Gastrocnemius medialis (tissue), 4 donors: ENCODE measurements around the gene MRTFA. TPM values are rescaled to one million over a fixed set of nuclear protein-coding genes. Genes with fewer than 3 reads are reported as not detected.

Source experiments
- ATAC-seq, 2 donors: fragments of 150-250 bp; one replicate each; pipeline ENCODE4 v1.9.1; 2016
- DNase-seq, 2 donors: peaks; one replicate each; pipeline ENCODE4 v3.0.0-alpha.2; 2019
- H3K27ac ChIP-seq, 4 donors: fragments of 200-600 bp; sonication (generic); 1 replicate in 1 of 4; 2 replicates in 3 of 4; pipeline ENCODE4 v1.5.1; 2016 to 2018; ENCODE audit warnings: mild to moderate bottlenecking in 2 of 4, moderate library complexity in 1 of 4
- H3K27me3 ChIP-seq, 3 donors: fragments of 200-600 bp; sonication (generic) in 2 of 3; 1 replicate in 1 of 3; 2 replicates in 2 of 3; pipeline versions ENCODE4 v1.5.1 to v1.6.0; 2016 to 2019; ENCODE audit warnings: mild to moderate bottlenecking in 1 of 3, moderate library complexity in 1 of 3
- H3K36me3 ChIP-seq, 2 donors: fragments of 200-600 bp; sonication (generic) in 1 of 2; one replicate each; pipeline ENCODE4 v1.5.1; 2017 to 2018
- H3K4me1 ChIP-seq, 2 donors: fragments of 200-600 bp; sonication (generic) in 1 of 2; one replicate each; pipeline ENCODE4 v1.5.1; 2016 to 2017; ENCODE audit warnings: mild to moderate bottlenecking in 2 of 2
- H3K4me3 ChIP-seq, 4 donors: fragments of 200-600 bp; sonication (generic) in 3 of 4; 1 replicate in 1 of 4; 2 replicates in 3 of 4; pipeline ENCODE4 v1.5.1; 2016 to 2019; ENCODE audit warnings: mild to moderate bottlenecking in 2 of 4
- H3K9me3 ChIP-seq, 3 donors: fragments of 200-600 bp; sonication (generic) in 2 of 3; 1 replicate in 1 of 3; 2 replicates in 2 of 3; pipeline ENCODE4 v1.5.1; 2016 to 2019
- CTCF ChIP-seq, 5 experiments: fragments of 450-650 bp in 3 of 5; fragments of 200-600 bp in 2 of 5; sonication (generic) in 2 of 5; IDR thresholded peaks in 4 of 5; conservative IDR thresholded peaks in 1 of 5; 1 replicate in 4 of 5; 2 replicates in 1 of 5; pipeline ENCODE4 v1.5.1; 2016 to 2019; ENCODE audit warnings: antibody characterized with exemption in 5 of 5, mild to moderate bottlenecking in 3 of 5, moderate library complexity in 3 of 5
- POLR2A ChIP-seq, 2 donors: fragments of 450-650 bp; IDR thresholded peaks; one replicate each; pipeline ENCODE4 v1.6.1; 2017; ENCODE audit warnings: antibody characterized with exemption in 2 of 2, mild to moderate bottlenecking in 2 of 2, moderate library complexity in 2 of 2
- in situ Hi-C, 4 donors: fragments of 200-750 bp; cut with MboI; loops; one replicate each; pipeline versions ENCODE4 v1.15.0 to v1.8.0; 2017; ENCODE audit warnings: low sequenced_read_pairs in 4 of 4
- intact Hi-C: fragments of 100-400 bp; cut with DNase I; formaldehyde crosslinking; loops from one replicate; pipeline ENCODE4 v1.15.1; 2023; ENCODE audit warnings: low total_unique reads
- total RNA-seq, 4 donors: library from RNA; depleted of rRNA; stranded (reverse); fragments of >200 nt; gene quantifications; one replicate each; pipeline versions ENCODE4 v1.1.0 to v1.2.3, GENCODE V29; 2016

Gene MRTFA
- total RNA-seq, 4 donors from 2014 or later, result 13.7 to 31.3 (median 22.2) TPM

DNA sequence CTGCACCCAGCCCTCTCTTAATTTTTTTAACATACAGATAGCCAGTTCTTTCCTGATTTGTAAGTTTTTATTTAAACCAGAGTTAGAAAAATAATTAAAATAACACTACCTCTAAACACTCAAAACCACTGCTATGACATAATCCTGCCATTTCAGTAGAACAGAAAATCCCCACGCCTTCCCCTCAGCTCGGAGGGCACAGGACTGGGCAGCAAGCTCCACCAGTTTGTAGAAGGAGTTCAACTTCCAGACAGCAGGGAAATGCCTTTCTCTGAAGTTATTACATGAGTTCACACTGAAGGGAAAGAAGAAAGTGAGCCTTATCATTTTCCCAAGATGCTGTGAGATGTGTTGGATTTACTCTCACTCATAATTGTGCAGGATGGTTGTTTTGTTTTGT is 114.4 kb downstream of the MRTFA start:
- H3K36me3 ChIP-seq, result no peaks in the 10 kb centered on the region
- H3K27ac ChIP-seq, result no peak overlapping the region
- no peak overlapping the region for H3K4me3 ChIP-seq
- DNase-seq, result no peak
- intact Hi-C loops, result no loop called here
- H3K4me1 ChIP-seq, result peaks cover 3 to 5% of the 10 kb centered on the region in 2 donors
- TF ChIP-seq CTCF (IDR thresholded peaks at IDR 0.05 in 4 of 5, conservative IDR thresholded peaks at IDR 0.05 in 1 of 5) (no peak), POLR2A (IDR thresholded peaks at IDR 0.05) (no peak)
- in situ Hi-C loops, result loop anchor here in 2 of 4 donors (10.0 kb wide), 1 partner anchor 123 kb away; no protein-coding TSS in a partner anchor
- no peaks in the 10 kb centered on the region for H3K27me3 ChIP-seq
- ATAC-seq, result no peak
- no peaks in the 10 kb centered on the region for H3K9me3 ChIP-seq

DNA sequence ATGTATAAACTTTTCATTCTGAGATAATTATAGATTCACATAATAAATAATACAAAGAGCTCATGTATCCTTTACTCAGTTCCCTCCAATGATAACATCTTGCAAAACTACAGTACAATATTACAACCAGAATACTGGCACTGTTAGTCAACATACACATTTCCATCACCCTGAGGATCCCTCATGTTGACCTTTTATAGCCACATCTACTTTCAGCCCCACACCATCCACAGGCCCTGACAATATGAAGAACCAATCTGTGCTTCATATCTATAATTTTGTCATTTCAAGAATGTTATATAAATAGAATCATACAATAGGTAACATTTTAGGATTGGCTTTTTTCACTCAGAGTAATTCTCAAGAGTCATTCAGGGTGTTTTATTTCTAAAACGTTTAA is 115.5 kb downstream of the MRTFA start:
- no peak overlapping the region for H3K4me3 ChIP-seq
- H3K27me3 ChIP-seq, result no peaks in the 10 kb centered on the region
- in situ Hi-C loops, result loop anchor here in 2 of 4 donors (10.0 kb wide), 1 partner anchor 124 kb away; no protein-coding TSS in a partner anchor
- intact Hi-C loops, result no loop called here
- peaks cover 3 to 5% of the 10 kb centered on the region in 2 donors for H3K4me1 ChIP-seq
- H3K36me3 ChIP-seq, result no peaks in the 10 kb centered on the region
- H3K27ac ChIP-seq, result no peak overlapping the region
- no peaks in the 10 kb centered on the region for H3K9me3 ChIP-seq
- DNase-seq (no peak), ATAC-seq (no peak)
- TF ChIP-seq CTCF (IDR thresholded peaks at IDR 0.05 in 4 of 5, conservative IDR thresholded peaks at IDR 0.05 in 1 of 5) (no peak), POLR2A (IDR thresholded peaks at IDR 0.05) (no peak)

DNA sequence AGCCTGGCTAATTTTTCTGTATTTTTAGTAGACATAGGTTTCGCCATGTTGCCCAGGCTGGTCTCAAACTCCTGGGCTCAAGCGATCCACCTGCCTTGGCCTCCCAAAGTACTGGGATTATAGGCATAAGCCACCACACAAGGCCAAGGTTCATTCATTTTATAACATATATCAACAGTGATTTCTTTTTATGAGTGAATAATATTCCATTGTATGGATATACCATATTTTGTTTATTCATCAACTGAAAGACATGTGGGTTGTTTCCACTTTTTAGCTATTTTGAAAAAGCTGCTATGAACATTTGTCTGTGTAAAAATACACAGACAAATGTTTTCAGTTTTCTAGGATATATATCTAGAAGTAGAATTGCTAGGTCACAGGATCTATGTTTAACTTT is 116.0 kb downstream of the MRTFA start:
- in situ Hi-C loops (loop anchor here in 2 of 4 donors (10.0 kb wide), 1 partner anchor 124 kb away; no protein-coding TSS in a partner anchor), intact Hi-C loops (no loop called here)
- H3K9me3 ChIP-seq, result no peaks in the 10 kb centered on the region
- no peak overlapping the region for H3K4me3 ChIP-seq
- no peak for TF ChIP-seq POLR2A (IDR thresholded peaks at IDR 0.05)
- TF ChIP-seq CTCF (IDR thresholded peaks at IDR 0.05 in 4 of 5, conservative IDR thresholded peaks at IDR 0.05 in 1 of 5), result no peak
- ATAC-seq (no peak), DNase-seq (no peak)
- H3K27me3 ChIP-seq, result no peaks in the 10 kb centered on the region
- H3K36me3 ChIP-seq, result no peaks in the 10 kb centered on the region
- H3K27ac ChIP-seq, result no peak overlapping the region
- peaks cover 3 to 5% of the 10 kb centered on the region in 2 donors for H3K4me1 ChIP-seq

- Histone ChIP-seq H3K4me1 (peaks cover 3 to 5% of the 10 kb centered on the region in 2 donors), H3K27me3 (no peaks in the 10 kb centered on the region), H3K36me3 (no peaks in the 10 kb centered on the region), H3K4me3 (no peak overlapping the region), H3K27ac (no peak overlapping the region), H3K9me3 (no peaks in the 10 kb centered on the region)
- TF ChIP-seq CTCF (IDR thresholded peaks at IDR 0.05 in 4 of 5, conservative IDR thresholded peaks at IDR 0.05 in 1 of 5) (no peak), POLR2A (IDR thresholded peaks at IDR 0.05) (no peak)
- ATAC-seq (no peak), DNase-seq (no peak)
- in situ Hi-C loops (loop anchor here in 2 of 4 donors (10.0 kb wide), 1 partner anchor 125 kb away; no protein-coding TSS in a partner anchor), intact Hi-C loops (no loop called here)
Observed at GRCh38 chr22:40519948-40520331, 116.6 kb downstream of the MRTFA start.
